Mesenchymal stem cell (in vitro differentiated cells and primary cell): ENCODE measurements around the gene APOD.
"Not testable (repeated sequence)": the region's sequence is repeated elsewhere in the genome, so short reads cannot be mapped to it uniquely, and the experiment has no call there.

Experiments
- DNase-seq: peaks from one replicate; pipeline ENCODE4 v3.0.0-alpha.2; 2013
- H2AFZ ChIP-seq: one replicate; pipeline ENCODE4 v1.6.1; 2013; ENCODE audit warnings: low read depth, mild to moderate bottlenecking, control low read depth, inconsistent platforms, low read length, moderate library complexity
- H2AK5ac ChIP-seq: 2 replicates; pipeline ENCODE4 v1.6.1; 2013; ENCODE audit warnings: low read length, moderate library complexity, mild to moderate bottlenecking, inconsistent platforms; ENCODE audit not compliant: severe bottlenecking
- H2BK120ac ChIP-seq: one replicate; pipeline ENCODE4 v1.6.1; 2013; ENCODE audit warnings: low read depth, mild to moderate bottlenecking, inconsistent platforms, low read length, moderate library complexity
- H2BK12ac ChIP-seq, 2 experiments: one replicate each; pipeline ENCODE4 v1.6.1; 2013; ENCODE audit warnings: inconsistent platforms in 2 of 2, low read length in 2 of 2, mild to moderate bottlenecking in 2 of 2, moderate library complexity in 2 of 2, control low read depth in 1 of 2
- H2BK15ac ChIP-seq: one replicate; pipeline ENCODE4 v1.6.1; 2013; ENCODE audit warnings: mild to moderate bottlenecking, low read depth, inconsistent platforms; ENCODE audit not compliant: poor library complexity, severe bottlenecking
- H2BK5ac ChIP-seq: 2 replicates; pipeline ENCODE4 v1.6.1; 2013; ENCODE audit warnings: low read depth, mild to moderate bottlenecking, low read length, control low read depth, inconsistent platforms; ENCODE audit not compliant: poor library complexity, severe bottlenecking
- H3K14ac ChIP-seq, 2 experiments: one replicate each; pipeline ENCODE4 v1.6.1; 2013; ENCODE audit warnings: inconsistent platforms in 2 of 2, low read length in 2 of 2, control low read depth in 1 of 2, mild to moderate bottlenecking in 1 of 2, moderate library complexity in 1 of 2
- H3K18ac ChIP-seq, 2 experiments: one replicate each; pipeline ENCODE4 v1.6.1; 2013; ENCODE audit warnings: inconsistent platforms in 2 of 2, low read length in 2 of 2, control low read depth in 1 of 2, low read depth in 1 of 2, mild to moderate bottlenecking in 1 of 2
- H3K23ac ChIP-seq, 2 experiments: one replicate each; pipeline ENCODE4 v1.6.1; 2013; ENCODE audit warnings: inconsistent platforms in 2 of 2, low read length in 2 of 2, mild to moderate bottlenecking in 2 of 2, moderate library complexity in 2 of 2, control low read depth in 1 of 2
- H3K27ac ChIP-seq: 2 replicates; pipeline ENCODE4 v1.5.1; 2013; ENCODE audit warnings: mild to moderate bottlenecking, moderate library complexity, low read length, control low read depth, inconsistent platforms; ENCODE audit not compliant: poor library complexity, severe bottlenecking
- H3K27me3 ChIP-seq, 2 experiments: 2 replicates each; pipeline versions ENCODE4 v1.6.1 to v1.7.0; 2013; ENCODE audit warnings: low read length in 2 of 2, mild to moderate bottlenecking in 2 of 2, moderate library complexity in 2 of 2, control low read depth in 1 of 2, inconsistent platforms in 1 of 2; ENCODE audit not compliant: control insufficient read depth in 1 of 2, insufficient read depth in 1 of 2
- H3K36me3 ChIP-seq, 2 experiments: 2 replicates each; pipeline versions ENCODE4 v1.6.1 to v1.7.0; 2013; ENCODE audit warnings: low read length in 2 of 2, control low read depth in 1 of 2, inconsistent platforms in 1 of 2, low read depth in 1 of 2, mild to moderate bottlenecking in 1 of 2; ENCODE audit not compliant: insufficient read depth in 2 of 2, control insufficient read depth in 1 of 2
- H3K4ac ChIP-seq, 2 experiments: one replicate each; pipeline ENCODE4 v1.6.1; 2013; ENCODE audit warnings: inconsistent platforms in 2 of 2, low read length in 2 of 2, mild to moderate bottlenecking in 2 of 2, moderate library complexity in 2 of 2, control low read depth in 1 of 2, low read depth in 1 of 2
- H3K4me1 ChIP-seq: 2 replicates; pipeline ENCODE4 v1.6.1; 2013; ENCODE audit warnings: low read depth, low read length, control low read depth; ENCODE audit not compliant: control insufficient read depth, insufficient read depth
- H3K4me2 ChIP-seq: 2 replicates; pipeline ENCODE4 v1.6.1; 2013; ENCODE audit warnings: low read length, mild to moderate bottlenecking, inconsistent platforms; ENCODE audit not compliant: poor library complexity, severe bottlenecking
- H3K4me3 ChIP-seq, 2 experiments: 2 replicates each; pipeline versions ENCODE4 v1.5.1 to v1.7.0; 2013; ENCODE audit warnings: low read length in 2 of 2, mild to moderate bottlenecking in 2 of 2, control low read depth in 1 of 2, low read depth in 1 of 2; ENCODE audit not compliant: insufficient read depth in 1 of 2
- H3K79me1 ChIP-seq: replicated peaks from 2 replicates; pipeline ENCODE4 v1.6.1; 2013; ENCODE audit warnings: mild to moderate bottlenecking, control low read depth, low read length, inconsistent platforms; ENCODE audit not compliant: poor library complexity, severe bottlenecking
- H3K9ac ChIP-seq: 2 replicates; pipeline ENCODE4 v1.7.0; 2013; ENCODE audit warnings: mild to moderate bottlenecking, low read length, moderate library complexity
- H3K9me3 ChIP-seq: 2 replicates; pipeline ENCODE4 v1.7.0; 2013; ENCODE audit warnings: mild to moderate bottlenecking, low read length; ENCODE audit not compliant: control insufficient read depth
- H4K8ac ChIP-seq: one replicate; pipeline ENCODE4 v1.6.1; 2013; ENCODE audit warnings: inconsistent platforms, mild to moderate bottlenecking, low read length, moderate library complexity
- H4K91ac ChIP-seq: one replicate; pipeline ENCODE4 v1.6.1; 2013; ENCODE audit warnings: mild to moderate bottlenecking, low read length, inconsistent platforms
- WGBS: methylation state at CpG from one replicate; pipeline ENCODE4 v1.1.7; 2013; ENCODE audit warnings: mixed read lengths; 5-methylcytosine and 5-hydroxymethylcytosine counted together

APOD gene

DNA sequence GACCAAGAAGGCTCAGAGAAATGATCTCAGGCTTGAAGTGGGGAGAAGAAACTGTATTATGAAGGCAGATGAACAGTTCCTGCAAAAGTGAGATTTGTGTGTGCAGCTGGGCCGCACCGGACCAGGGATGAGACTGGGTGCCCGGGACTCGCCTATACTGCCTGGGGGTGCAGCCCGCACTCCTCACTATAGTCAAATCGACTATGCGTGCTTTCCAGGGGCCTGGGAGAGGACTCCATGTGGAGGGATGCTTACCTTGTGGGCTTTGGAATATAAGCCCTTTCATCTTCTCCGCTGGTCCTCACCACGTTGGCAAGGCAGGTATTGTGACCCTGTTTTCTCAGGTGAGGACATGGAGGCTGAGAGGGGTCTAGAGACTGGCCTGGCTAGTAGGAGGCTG is 32.9 kb upstream of the APOD start:
- no peaks in the 10 kb centered on the region for H3K36me3 ChIP-seq
- 85% methylated on average over 9 of the region's 9 CpGs for WGBS

DNA sequence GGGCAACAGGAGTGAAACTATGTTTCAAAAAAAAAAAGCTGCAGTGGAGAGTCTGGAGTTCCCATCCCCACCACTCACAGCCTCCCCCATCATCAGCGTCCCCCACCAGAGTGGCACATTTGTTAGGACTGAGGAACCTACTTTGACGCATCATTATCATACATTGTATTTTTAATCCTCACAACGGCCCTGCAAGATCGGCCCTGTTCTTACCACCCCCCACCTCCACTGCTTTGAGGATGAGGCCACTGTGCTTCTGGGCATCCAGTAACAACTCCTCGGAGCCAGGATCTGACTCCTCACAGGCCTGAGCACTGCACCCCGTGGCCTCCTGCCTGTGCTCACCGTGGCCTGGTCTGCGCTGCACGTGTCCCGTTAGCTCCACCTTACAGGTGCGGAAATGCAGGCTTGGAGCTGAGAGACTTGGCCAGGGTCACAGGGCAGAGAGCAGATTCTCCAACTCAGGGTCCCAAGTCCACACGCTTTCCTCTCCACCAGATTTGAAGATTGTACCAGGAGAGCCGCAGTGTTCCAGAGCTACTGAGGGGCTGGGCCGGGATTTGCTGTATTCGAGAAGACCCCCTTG is 32.3 kb upstream of the APOD start:
- H3K4ac ChIP-seq, H4K91ac ChIP-seq, H3K23ac ChIP-seq, H2BK120ac ChIP-seq, H3K4me3 ChIP-seq, H3K18ac ChIP-seq, H3K36me3 ChIP-seq, H3K4me2 ChIP-seq, H2BK12ac ChIP-seq, H2BK5ac ChIP-seq, H3K79me1 ChIP-seq, H3K9ac ChIP-seq, H3K27me3 ChIP-seq, H3K4me1 ChIP-seq, H2BK15ac ChIP-seq, H4K8ac ChIP-seq, H2AFZ ChIP-seq, H3K27ac ChIP-seq, H3K14ac ChIP-seq, H2AK5ac ChIP-seq, H3K9me3 ChIP-seq, DNase-seq: not testable (repeated sequence)
- 89% methylated on average over 4 of the region's 15 CpGs for WGBS

More for the DNA sequence above, 32.9 kb upstream of the APOD start:
- Histone ChIP-seq H3K4me1 (no peaks in the 10 kb centered on the region), H4K91ac (no peak overlapping the region), H3K4me3 (no peak overlapping the region), H2BK15ac (no peak overlapping the region), H3K9me3 (no peaks in the 10 kb centered on the region), H3K14ac (no peak overlapping the region), H2BK12ac (no peak overlapping the region), H2BK120ac (no peak overlapping the region), H3K27me3 (peaks cover 8 to 9% of the 10 kb centered on the region in 2 experiments), H3K23ac (no peak overlapping the region), H3K79me1 (no peaks in the 10 kb centered on the region), H3K4me2 (no peak overlapping the region), H3K27ac (no peak overlapping the region), H3K9ac (no peak overlapping the region), H2AFZ (no peak overlapping the region), H3K18ac (no peak overlapping the region), H3K4ac (no peak overlapping the region), H2BK5ac (no peak overlapping the region), H4K8ac (no peak overlapping the region), H2AK5ac (no peak overlapping the region)
- no peak for DNase-seq

DNA sequence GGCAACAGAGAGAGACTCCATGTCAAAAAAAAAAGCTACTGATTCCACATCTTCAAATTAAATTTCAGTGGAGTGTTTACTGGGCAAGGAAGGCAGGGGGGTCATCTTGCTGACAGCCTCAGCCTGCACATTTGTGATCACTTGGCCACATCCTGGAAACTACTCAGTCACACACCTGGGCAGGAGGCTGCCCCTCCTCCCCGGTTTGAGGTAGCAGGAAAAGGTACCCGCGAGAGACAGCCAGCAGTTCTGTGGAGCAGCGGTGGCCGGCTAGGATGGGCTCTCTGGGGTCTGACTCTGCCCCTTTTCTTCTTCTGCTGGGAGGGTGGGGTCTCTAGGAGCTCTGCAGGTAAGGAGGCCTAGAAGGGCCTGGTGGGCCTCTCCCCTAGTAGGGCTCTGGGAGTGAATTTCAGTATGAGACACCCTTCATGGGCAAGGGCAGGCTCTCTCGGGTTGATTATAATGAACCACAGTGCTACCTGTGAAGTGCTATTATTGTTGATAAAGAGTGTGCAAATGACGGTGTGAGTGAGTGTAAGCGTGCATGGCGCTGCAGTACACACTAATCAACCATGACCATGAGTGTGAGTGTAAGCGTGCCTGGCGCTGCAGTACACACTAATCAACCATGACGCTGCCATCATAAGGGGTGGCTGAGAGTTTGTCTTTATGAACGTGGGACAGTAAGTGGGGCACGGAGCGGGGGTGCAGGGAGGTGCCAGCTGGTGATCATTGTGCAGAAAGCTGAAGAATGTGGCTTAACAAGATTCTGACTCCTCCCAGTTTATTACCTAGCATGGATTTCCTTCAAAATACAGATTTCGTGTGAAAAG is 31.1 kb upstream of the APOD start:
- H3K4me1 ChIP-seq, H3K36me3 ChIP-seq, H3K14ac ChIP-seq, H3K79me1 ChIP-seq, H3K23ac ChIP-seq, H3K18ac ChIP-seq, H3K27ac ChIP-seq, H2BK12ac ChIP-seq, H4K8ac ChIP-seq, H2AFZ ChIP-seq, H2BK15ac ChIP-seq, H3K9me3 ChIP-seq, DNase-seq, H3K9ac ChIP-seq, H2BK120ac ChIP-seq, H2BK5ac ChIP-seq, H3K27me3 ChIP-seq, H3K4me2 ChIP-seq, H3K4ac ChIP-seq, H2AK5ac ChIP-seq, H4K91ac ChIP-seq, H3K4me3 ChIP-seq: not testable (repeated sequence)
- WGBS: 89% methylated on average over 9 of the region's 16 CpGs

DNA sequence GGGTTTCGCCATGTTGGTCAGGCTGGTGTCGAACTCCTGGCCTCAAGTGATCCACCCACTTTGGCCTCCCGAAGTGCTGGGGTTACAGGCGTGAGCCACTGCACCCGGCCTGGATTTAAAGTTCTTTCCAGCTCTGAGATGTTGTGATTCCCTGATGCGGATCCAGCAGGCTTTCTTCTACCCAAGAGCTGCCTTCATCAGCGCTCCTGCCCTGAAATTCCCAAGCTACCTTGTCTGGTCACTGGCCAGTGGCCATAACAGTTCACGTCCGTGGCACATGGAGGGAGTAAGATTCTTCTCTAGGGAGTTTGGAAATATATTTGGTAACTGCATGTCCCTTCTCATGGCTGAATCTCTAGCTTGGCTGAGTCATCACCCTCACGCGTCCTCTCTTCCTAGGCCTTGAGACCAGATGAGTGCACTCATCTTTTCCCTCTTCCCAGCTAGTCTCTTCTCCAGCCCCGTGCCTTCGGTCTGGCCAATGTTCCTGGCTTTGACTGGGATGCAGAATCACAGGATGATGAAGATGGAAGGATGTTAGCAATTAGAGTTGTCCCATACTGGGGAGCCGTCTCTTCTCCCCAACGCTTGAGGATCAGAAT is 29.8 kb upstream of the APOD start:
- Histone ChIP-seq H3K36me3 (no peaks in the 10 kb centered on the region), H3K18ac (no peak overlapping the region), H2AFZ (no peak overlapping the region), H2BK15ac (no peak overlapping the region), H2BK5ac (no peak overlapping the region), H2BK120ac (no peak overlapping the region), H2BK12ac (no peak overlapping the region), H3K4ac (no peak overlapping the region), H4K91ac (no peak overlapping the region), H3K9ac (no peak overlapping the region), H3K4me2 (no peak overlapping the region), H3K9me3 (no peaks in the 10 kb centered on the region), H3K27ac (no peak overlapping the region), H3K4me1 (no peaks in the 10 kb centered on the region), H3K4me3 (no peak overlapping the region), H3K14ac (no peak overlapping the region), H2AK5ac (no peak overlapping the region), H3K23ac (no peak overlapping the region), H3K27me3 (peaks cover 8 to 9% of the 10 kb centered on the region in 2 experiments), H3K79me1 (no peaks in the 10 kb centered on the region), H4K8ac (no peak overlapping the region)
- 74% methylated on average over 13 of the region's 15 CpGs for WGBS
- no peak for DNase-seq
